ENCODE data around the gene NOB1. TPM values are rescaled to one million over a fixed set of nuclear protein-coding genes. Genes with fewer than 3 reads are reported as not detected.
"Not testable (repeated sequence)": the region's sequence is repeated elsewhere in the genome, so short reads cannot be mapped to it uniquely, and the experiment has no call there.

NOB1 gene
- total RNA-seq, 1 donor from 2014 or later: 22.7 TPM

- Mint-ChIP-seq H3K36me3 (ENCODE audit: unreplicated experiment) (peaks cover 4% of the 10 kb centered on the region), H3K27ac (ENCODE audit: unreplicated experiment) (no peak overlapping the region), H3K9me3 (ENCODE audit: unreplicated experiment) (peaks cover 2% of the 10 kb centered on the region), H3K4me1 (ENCODE audit: low read depth, unreplicated experiment) (no peaks in the 10 kb centered on the region), H3K27me3 (ENCODE audit: unreplicated experiment) (peaks cover 2% of the 10 kb centered on the region), H3K4me3 (ENCODE audit: unreplicated experiment) (no peak overlapping the region)
- no peak for DNase-seq
- no peak for TF ChIP-seq CTCF (IDR thresholded peaks at IDR 0.05; ENCODE audit: partially characterized antibody, unreplicated experiment)
Measured at GRCh38 chr16:69741951-69742904, 12.5 kb downstream of the NOB1 start.

- H3K36me3 Mint-ChIP-seq (ENCODE audit: unreplicated experiment): peaks cover 4% of the 10 kb centered on the region
- no peaks in the 10 kb centered on the region for H3K4me1 Mint-ChIP-seq (ENCODE audit: low read depth, unreplicated experiment)
- DNase-seq: no peak
- peaks cover 5% of the 10 kb centered on the region for H3K9me3 Mint-ChIP-seq (ENCODE audit: unreplicated experiment)
- H3K4me3 Mint-ChIP-seq (ENCODE audit: unreplicated experiment): no peak overlapping the region
- no peak for TF ChIP-seq CTCF (IDR thresholded peaks at IDR 0.05; ENCODE audit: partially characterized antibody, unreplicated experiment)
- H3K27me3 Mint-ChIP-seq (ENCODE audit: unreplicated experiment): peaks cover 2% of the 10 kb centered on the region
- H3K27ac Mint-ChIP-seq (ENCODE audit: unreplicated experiment): no peak overlapping the region
Measured at GRCh38 chr16:69741519-69741918, 13.2 kb downstream of the NOB1 start.

- no peak for TF ChIP-seq CTCF (IDR thresholded peaks at IDR 0.05; ENCODE audit: partially characterized antibody, unreplicated experiment)
- H3K4me3 Mint-ChIP-seq (ENCODE audit: unreplicated experiment): no peak overlapping the region
- no peak for DNase-seq
- no peaks in the 10 kb centered on the region for H3K36me3 Mint-ChIP-seq (ENCODE audit: unreplicated experiment)
- no peak overlapping the region for H3K27ac Mint-ChIP-seq (ENCODE audit: unreplicated experiment)
- no peaks in the 10 kb centered on the region for H3K4me1 Mint-ChIP-seq (ENCODE audit: low read depth, unreplicated experiment)
- peaks cover 5% of the 10 kb centered on the region for H3K9me3 Mint-ChIP-seq (ENCODE audit: unreplicated experiment)
- H3K27me3 Mint-ChIP-seq (ENCODE audit: unreplicated experiment): peaks cover 2% of the 10 kb centered on the region
Measured at GRCh38 chr16:69732101-69732500, 22.6 kb downstream of the NOB1 start.

GRCh38 chr16:69731280-69731679 is 23.4 kb downstream of the NOB1 start:
- not testable (repeated sequence) for H3K9me3 Mint-ChIP-seq (ENCODE audit: unreplicated experiment); H3K27me3 Mint-ChIP-seq (ENCODE audit: unreplicated experiment)

GRCh38 chr16:69729030-69729429 is 25.7 kb downstream of the NOB1 start:
- H3K36me3 Mint-ChIP-seq (ENCODE audit: unreplicated experiment); H3K9me3 Mint-ChIP-seq (ENCODE audit: unreplicated experiment); H3K27ac Mint-ChIP-seq (ENCODE audit: unreplicated experiment); H3K4me1 Mint-ChIP-seq (ENCODE audit: low read depth, unreplicated experiment); H3K4me3 Mint-ChIP-seq (ENCODE audit: unreplicated experiment); DNase-seq; H3K27me3 Mint-ChIP-seq (ENCODE audit: unreplicated experiment): not testable (repeated sequence)

More at GRCh38 chr16:69731280-69731679, 23.4 kb downstream of the NOB1 start:
- not testable (repeated sequence) for H3K36me3 Mint-ChIP-seq (ENCODE audit: unreplicated experiment); H3K4me1 Mint-ChIP-seq (ENCODE audit: low read depth, unreplicated experiment); DNase-seq; H3K4me3 Mint-ChIP-seq (ENCODE audit: unreplicated experiment); H3K27ac Mint-ChIP-seq (ENCODE audit: unreplicated experiment)

GRCh38 chr16:69727916-69728270 is 26.8 kb downstream of the NOB1 start:
- Mint-ChIP-seq H3K27me3 (ENCODE audit: unreplicated experiment) (peaks cover 4% of the 10 kb centered on the region), H3K4me3 (ENCODE audit: unreplicated experiment) (no peak overlapping the region), H3K9me3 (ENCODE audit: unreplicated experiment) (peaks cover 2% of the 10 kb centered on the region), H3K4me1 (ENCODE audit: low read depth, unreplicated experiment) (peaks cover 10% of the 10 kb centered on the region), H3K27ac (ENCODE audit: unreplicated experiment) (no peak overlapping the region), H3K36me3 (ENCODE audit: unreplicated experiment) (no peaks in the 10 kb centered on the region)
- TF ChIP-seq CTCF (IDR thresholded peaks at IDR 0.05; ENCODE audit: partially characterized antibody, unreplicated experiment): no peak
- no peak for DNase-seq
